SU-DHL-6 (cell line): ENCODE results near the gene CNFN.

Experiments
- H2AFZ ChIP-seq: fragments of 200-600 bp; sonication (generic); 2 replicates; pipeline ENCODE4 v1.6.1; 2014; ENCODE audit warnings: low read depth, mild to moderate bottlenecking, moderate library complexity, mixed read lengths, antibody characterized with exemption, low read length; ENCODE audit not compliant: severe bottlenecking
- H3F3A ChIP-seq: fragments of 200-600 bp; shearing (Covaris generic); 2 replicates; pipeline ENCODE4 v1.6.0; 2016; ENCODE audit warnings: antibody characterized with exemption, mild to moderate bottlenecking; ENCODE audit not compliant: insufficient read depth
- H3K27ac ChIP-seq: fragments of 200-600 bp; sonication (generic); 2 replicates; pipeline ENCODE4 v1.5.1; 2016; ENCODE audit warnings: low read depth, mild to moderate bottlenecking, low read length, moderate library complexity, mixed read lengths
- H3K27me3 ChIP-seq: fragments of 200-600 bp; sonication (generic), shearing (Covaris generic); 2 replicates; pipeline ENCODE4 v1.6.0; 2014; ENCODE audit warnings: mild to moderate bottlenecking, low read length
- H3K36me3 ChIP-seq: fragments of 200-600 bp; sonication (generic); 2 replicates; pipeline ENCODE4 v1.6.1; 2014; ENCODE audit warnings: mild to moderate bottlenecking, low read length, mixed read lengths
- H3K4me2 ChIP-seq: fragments of 300-600, 200-600 bp; shearing (Covaris generic), sonication (generic); 2 replicates; pipeline ENCODE4 v1.6.0; 2014; ENCODE audit warnings: low read length, low read depth, mild to moderate bottlenecking; ENCODE audit not compliant: poor library complexity, severe bottlenecking
- H3K4me3 ChIP-seq: fragments of 200-600 bp; sonication (generic); 2 replicates; pipeline ENCODE4 v1.5.1; 2014; ENCODE audit warnings: antibody characterized with exemption, low read length, mild to moderate bottlenecking, mixed read lengths; ENCODE audit not compliant: insufficient read depth, poor library complexity, severe bottlenecking
- H3K79me2 ChIP-seq: fragments of 200-600 bp; sonication (generic); 2 replicates; pipeline ENCODE4 v1.6.1; 2014; ENCODE audit warnings: mild to moderate bottlenecking, low read length, moderate library complexity; ENCODE audit not compliant: insufficient read depth
- H3K9ac ChIP-seq: fragments of 200-600 bp; sonication (generic); 2 replicates; pipeline ENCODE4 v1.7.0; 2014; ENCODE audit warnings: mild to moderate bottlenecking, low read length
- H3K9me2 ChIP-seq: fragments of 200-600 bp; sonication (generic); replicated peaks from 2 replicates; pipeline ENCODE4 v1.6.1; 2014; ENCODE audit warnings: low read length; ENCODE audit not compliant: insufficient read depth
- H3K9me3 ChIP-seq: fragments of 200-600 bp; sonication (generic); 2 replicates; pipeline ENCODE4 v1.6.1; 2014; ENCODE audit warnings: low read length, mixed read lengths; ENCODE audit not compliant: insufficient read depth
- H4K20me1 ChIP-seq: fragments of 200-600 bp; sonication (generic); 2 replicates; pipeline ENCODE4 v1.6.1; 2014; ENCODE audit warnings: low read depth, mild to moderate bottlenecking, antibody characterized with exemption, low read length, moderate library complexity, mixed read lengths
- CTCF ChIP-seq: fragments of 200-600 bp; sonication (generic); IDR thresholded peaks from one replicate; pipeline ENCODE4 v1.5.1; 2017; ENCODE audit warnings: antibody characterized with exemption, mild to moderate bottlenecking, low read length, moderate library complexity; ENCODE audit not compliant: insufficient read depth, poor library complexity, severe bottlenecking
- EZH2phosphoT487 ChIP-seq: fragments of 200-600 bp; sonication (generic), shearing (Covaris generic); conservative IDR thresholded peaks from 2 replicates; pipeline ENCODE4 v1.6.1; 2018; ENCODE audit warnings: mild to moderate bottlenecking, antibody characterized with exemption, low read length, moderate library complexity, mixed read lengths

Gene CNFN

GRCh38 chr19:42362342-42362741 lies 27.8 kb downstream of the CNFN start:
- Histone ChIP-seq H3K9me2 (no peaks in the 10 kb centered on the region), H4K20me1 (no peaks in the 10 kb centered on the region), H3K36me3 (peaks cover 3% of the 10 kb centered on the region; the same call in 1 of the 2 replicates), H3K27me3 (no peaks in the 10 kb centered on the region), H3K9me3 (peaks cover 8% of the 10 kb centered on the region; the same call in 1 of the 2 replicates), H3F3A (no peaks in the 10 kb centered on the region), H3K4me2 (no peak overlapping the region), H3K9ac (no peak overlapping the region), H3K27ac (no peak overlapping the region), H2AFZ (no peak overlapping the region), H3K4me3 (no peak overlapping the region), H3K79me2 (no peaks in the 10 kb centered on the region)
- no peak for TF ChIP-seq CTCF
- no peak for TF ChIP-seq EZH2phosphoT487

- H3K79me2 ChIP-seq = no peaks in the 10 kb centered on the region
- H3K9me2 ChIP-seq = no peaks in the 10 kb centered on the region
- no peaks in the 10 kb centered on the region for H3K27me3 ChIP-seq
- no peak overlapping the region for H3K27ac ChIP-seq
- H3K36me3 ChIP-seq = peaks cover 3% of the 10 kb centered on the region; the same call in 1 of the 2 replicates
- peaks cover 8% of the 10 kb centered on the region; the same call in 1 of the 2 replicates for H3K9me3 ChIP-seq
- H4K20me1 ChIP-seq = no peaks in the 10 kb centered on the region
- no peak for TF ChIP-seq CTCF
- no peak for TF ChIP-seq EZH2phosphoT487
- H3K9ac ChIP-seq = no peak overlapping the region
- no peak overlapping the region for H3K4me3 ChIP-seq
- no peaks in the 10 kb centered on the region for H3F3A ChIP-seq
- H3K4me2 ChIP-seq = no peak overlapping the region
- H2AFZ ChIP-seq = no peak overlapping the region
These were observed 28.6 kb downstream of the CNFN start for GRCh38 chr19:42361545-42361910.

GRCh38 chr19:42360787-42361544 lies 29.1 kb downstream of the CNFN start:
- TF ChIP-seq CTCF (no peak), EZH2phosphoT487 (no peak)
- H4K20me1 ChIP-seq = no peaks in the 10 kb centered on the region
- H3K27ac ChIP-seq = no peak overlapping the region
- H3K9me2 ChIP-seq = no peaks in the 10 kb centered on the region
- no peaks in the 10 kb centered on the region for H3K79me2 ChIP-seq
- H3K4me3 ChIP-seq = no peak overlapping the region
- H3K9ac ChIP-seq = no peak overlapping the region
- peaks cover 8% of the 10 kb centered on the region; the same call in 1 of the 2 replicates for H3K9me3 ChIP-seq
- no peaks in the 10 kb centered on the region for H3K27me3 ChIP-seq
- H3K36me3 ChIP-seq = peaks cover 3% of the 10 kb centered on the region; the same call in 1 of the 2 replicates
- no peak overlapping the region for H2AFZ ChIP-seq
- no peak overlapping the region for H3K4me2 ChIP-seq
- no peaks in the 10 kb centered on the region for H3F3A ChIP-seq
